ENCODE data around the gene PCCB.

DNA sequence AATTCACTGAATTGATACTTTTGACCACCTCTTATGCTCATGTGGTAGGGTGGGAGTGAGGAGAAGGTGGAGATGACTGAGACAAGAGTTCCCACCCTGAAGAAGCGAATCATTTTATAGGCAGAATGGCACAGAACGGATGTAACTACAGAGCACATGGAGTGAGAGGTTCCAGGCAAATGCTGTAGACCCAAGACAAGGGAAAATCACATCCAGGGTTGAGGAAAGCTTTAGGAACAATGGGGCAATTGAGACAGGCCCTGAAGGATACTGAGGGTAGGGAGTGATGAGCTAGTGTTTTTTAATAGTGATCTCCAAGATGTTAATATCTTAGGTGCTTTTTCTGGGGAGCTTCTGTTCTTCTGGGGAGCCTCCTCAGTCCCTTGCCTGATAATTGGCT, 8.1 kb downstream of the PCCB start:
- TF ChIP-seq, protein P1, sequence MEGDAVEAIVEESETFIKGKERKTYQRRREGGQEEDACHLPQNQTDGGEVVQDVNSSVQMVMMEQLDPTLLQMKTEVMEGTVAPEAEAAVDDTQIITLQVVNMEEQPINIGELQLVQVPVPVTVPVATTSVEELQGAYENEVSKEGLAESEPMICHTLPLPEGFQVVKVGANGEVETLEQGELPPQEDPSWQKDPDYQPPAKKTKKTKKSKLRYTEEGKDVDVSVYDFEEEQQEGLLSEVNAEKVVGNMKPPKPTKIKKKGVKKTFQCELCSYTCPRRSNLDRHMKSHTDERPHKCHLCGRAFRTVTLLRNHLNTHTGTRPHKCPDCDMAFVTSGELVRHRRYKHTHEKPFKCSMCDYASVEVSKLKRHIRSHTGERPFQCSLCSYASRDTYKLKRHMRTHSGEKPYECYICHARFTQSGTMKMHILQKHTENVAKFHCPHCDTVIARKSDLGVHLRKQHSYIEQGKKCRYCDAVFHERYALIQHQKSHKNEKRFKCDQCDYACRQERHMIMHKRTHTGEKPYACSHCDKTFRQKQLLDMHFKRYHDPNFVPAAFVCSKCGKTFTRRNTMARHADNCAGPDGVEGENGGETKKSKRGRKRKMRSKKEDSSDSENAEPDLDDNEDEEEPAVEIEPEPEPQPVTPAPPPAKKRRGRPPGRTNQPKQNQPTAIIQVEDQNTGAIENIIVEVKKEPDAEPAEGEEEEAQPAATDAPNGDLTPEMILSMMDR (IDR thresholded peaks at IDR 0.05), result no peak
- TF ChIP-seq ZFX (IDR thresholded peaks at IDR 0.05; ENCODE audit: borderline replicate concordance), result no peak

Measured in 22Rv1 (cell line).